Measurements from ENCODE around the gene TCP11L2. TPM values are rescaled to one million over a fixed set of nuclear protein-coding genes. Genes with fewer than 3 reads are reported as not detected.
"Not testable (repeated sequence)": the region's sequence is repeated elsewhere in the genome, so short reads cannot be mapped to it uniquely, and the experiment has no call there.

The TCP11L2 gene
- total and polyA plus RNA-seq, 12 donors = 4.9 to 168 (median 119) TPM

- WGBS, 2 donors = 55 to 60% methylated on average over 7 of the region's 7 CpGs
- peak overlapping the region in 6 of 10 donors; percentile 41 to 63 (median 51) for H3K27ac ChIP-seq
- TF ChIP-seq, protein P1, sequence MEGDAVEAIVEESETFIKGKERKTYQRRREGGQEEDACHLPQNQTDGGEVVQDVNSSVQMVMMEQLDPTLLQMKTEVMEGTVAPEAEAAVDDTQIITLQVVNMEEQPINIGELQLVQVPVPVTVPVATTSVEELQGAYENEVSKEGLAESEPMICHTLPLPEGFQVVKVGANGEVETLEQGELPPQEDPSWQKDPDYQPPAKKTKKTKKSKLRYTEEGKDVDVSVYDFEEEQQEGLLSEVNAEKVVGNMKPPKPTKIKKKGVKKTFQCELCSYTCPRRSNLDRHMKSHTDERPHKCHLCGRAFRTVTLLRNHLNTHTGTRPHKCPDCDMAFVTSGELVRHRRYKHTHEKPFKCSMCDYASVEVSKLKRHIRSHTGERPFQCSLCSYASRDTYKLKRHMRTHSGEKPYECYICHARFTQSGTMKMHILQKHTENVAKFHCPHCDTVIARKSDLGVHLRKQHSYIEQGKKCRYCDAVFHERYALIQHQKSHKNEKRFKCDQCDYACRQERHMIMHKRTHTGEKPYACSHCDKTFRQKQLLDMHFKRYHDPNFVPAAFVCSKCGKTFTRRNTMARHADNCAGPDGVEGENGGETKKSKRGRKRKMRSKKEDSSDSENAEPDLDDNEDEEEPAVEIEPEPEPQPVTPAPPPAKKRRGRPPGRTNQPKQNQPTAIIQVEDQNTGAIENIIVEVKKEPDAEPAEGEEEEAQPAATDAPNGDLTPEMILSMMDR (IDR thresholded peaks at IDR 0.05) = no peak
- intact Hi-C loops (cut with DNase I) = loop anchor here in 5 of 10 donors (5.0 to 10.0 kb wide), 3 partner anchors 32 to 65 kb away; partner anchors contain the start of genes CKAP4 (in 1 of the 5) and POLR3B (in 1 of the 5)
- DNase-seq (no peak), ATAC-seq (peak in 6 of 8 donors; percentile 19 to 54 (median 47))
- H3K36me3 ChIP-seq = peaks cover 0 to 66% (median 9%) of the 10 kb centered on the region in 9 donors
- H3K9me3 ChIP-seq = no peaks in the 10 kb centered on the region
- peaks cover 0 to 77% (median 69%) of the 10 kb centered on the region in 9 donors for H3K4me1 ChIP-seq
- H3K27me3 ChIP-seq = no peaks in the 10 kb centered on the region
- H3K4me3 ChIP-seq = no peak overlapping the region
Observed at GRCh38 chr12:106309671-106310505, 7.4 kb downstream of the TCP11L2 start.

GRCh38 chr12:106310687-106311086, 8.2 kb downstream of the TCP11L2 start:
- H3K4me1 ChIP-seq = peaks cover 0 to 74% (median 62%) of the 10 kb centered on the region in 9 donors
- 66 to 70% methylated on average over 5 of the region's 5 CpGs for WGBS, 2 donors
- no peaks in the 10 kb centered on the region for H3K27me3 ChIP-seq
- intact Hi-C loops (cut with DNase I) = no loop called here
- no peaks in the 10 kb centered on the region for H3K9me3 ChIP-seq
- DNase-seq = no peak
- peaks cover 0 to 74% (median 14%) of the 10 kb centered on the region in 9 donors for H3K36me3 ChIP-seq
- peak overlapping the region in 7 of 10 donors; percentile 19 to 63 (median 49) for H3K27ac ChIP-seq
- TF ChIP-seq, protein P1 (IDR thresholded peaks at IDR 0.05) = no peak
- ATAC-seq = peak in 6 of 8 donors; percentile 22 to 41 (median 28)
- H3K4me3 ChIP-seq = no peak overlapping the region

DNA sequence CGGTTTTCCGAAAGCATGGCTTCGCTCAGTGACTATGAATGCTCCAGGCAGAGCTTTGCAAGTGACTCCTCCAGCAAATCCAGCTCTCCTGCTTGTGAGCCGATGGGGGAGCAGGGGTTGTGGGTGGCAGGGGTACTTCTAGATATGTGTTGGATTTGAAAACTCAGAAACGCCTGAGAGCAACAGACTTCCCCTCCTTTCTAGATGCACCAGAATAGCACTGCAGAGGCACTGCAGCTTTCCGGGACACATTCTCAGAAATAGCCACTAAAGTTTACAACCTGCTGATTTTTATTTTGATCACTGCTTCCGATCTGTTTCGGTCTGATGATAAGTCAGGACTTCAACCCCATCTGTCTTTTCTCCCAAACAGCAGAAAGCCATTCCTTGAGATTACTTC, 8.6 kb downstream of the TCP11L2 start:
- H3K4me3 ChIP-seq = no peak overlapping the region
- intact Hi-C loops (cut with DNase I) = no loop called here
- peaks cover 0 to 75% (median 18%) of the 10 kb centered on the region in 9 donors for H3K36me3 ChIP-seq
- TF ChIP-seq, protein P1 (IDR thresholded peaks at IDR 0.05) = no peak
- whole genome bisulfite sequencing, 2 donors = 45 to 48% methylated on average over 8 of the region's 8 CpGs
- H3K27me3 ChIP-seq = no peaks in the 10 kb centered on the region
- H3K9me3 ChIP-seq = no peaks in the 10 kb centered on the region
- ATAC-seq (peak in 1 of 8 donors; percentile 17), DNase-seq (no peak)
- H3K27ac ChIP-seq = peak overlapping the region in 8 of 10 donors; percentile 15 to 63 (median 49)
- peaks cover 0 to 74% (median 58%) of the 10 kb centered on the region in 9 donors for H3K4me1 ChIP-seq

- ATAC-seq; H3K27ac ChIP-seq; H3K9me3 ChIP-seq; DNase-seq; H3K27me3 ChIP-seq; intact Hi-C loops (cut with DNase I); H3K4me3 ChIP-seq: not testable (repeated sequence)
- Histone ChIP-seq H3K4me1 (peaks cover 0 to 57% (median 46%) of the 10 kb centered on the region in 9 donors), H3K36me3 (peaks cover 0 to 77% (median 29%) of the 10 kb centered on the region in 9 donors)
- 69 to 84% methylated on average over 4 of the region's 4 CpGs for WGBS, 2 donors
Observed at GRCh38 chr12:106313413-106313812, 10.9 kb downstream of the TCP11L2 start.

Data from heart right ventricle (tissue), 16 donors.